Activated effector memory CD4-positive, alpha-beta T cell treated with anti-CD3 and anti-CD28 coated beads, Interleukin-2, amount 50 U/mL, for 16 hours (primary cell): Measurements from ENCODE around the gene TMEM179B.
A peak's percentile ranks its signal among the peaks of the same experiment; 100 is the strongest.

Experiments used
- DNase-seq: peaks from one replicate; pipeline ENCODE4 v3.0.0-alpha.2; 2020

Gene TMEM179B

DNA sequence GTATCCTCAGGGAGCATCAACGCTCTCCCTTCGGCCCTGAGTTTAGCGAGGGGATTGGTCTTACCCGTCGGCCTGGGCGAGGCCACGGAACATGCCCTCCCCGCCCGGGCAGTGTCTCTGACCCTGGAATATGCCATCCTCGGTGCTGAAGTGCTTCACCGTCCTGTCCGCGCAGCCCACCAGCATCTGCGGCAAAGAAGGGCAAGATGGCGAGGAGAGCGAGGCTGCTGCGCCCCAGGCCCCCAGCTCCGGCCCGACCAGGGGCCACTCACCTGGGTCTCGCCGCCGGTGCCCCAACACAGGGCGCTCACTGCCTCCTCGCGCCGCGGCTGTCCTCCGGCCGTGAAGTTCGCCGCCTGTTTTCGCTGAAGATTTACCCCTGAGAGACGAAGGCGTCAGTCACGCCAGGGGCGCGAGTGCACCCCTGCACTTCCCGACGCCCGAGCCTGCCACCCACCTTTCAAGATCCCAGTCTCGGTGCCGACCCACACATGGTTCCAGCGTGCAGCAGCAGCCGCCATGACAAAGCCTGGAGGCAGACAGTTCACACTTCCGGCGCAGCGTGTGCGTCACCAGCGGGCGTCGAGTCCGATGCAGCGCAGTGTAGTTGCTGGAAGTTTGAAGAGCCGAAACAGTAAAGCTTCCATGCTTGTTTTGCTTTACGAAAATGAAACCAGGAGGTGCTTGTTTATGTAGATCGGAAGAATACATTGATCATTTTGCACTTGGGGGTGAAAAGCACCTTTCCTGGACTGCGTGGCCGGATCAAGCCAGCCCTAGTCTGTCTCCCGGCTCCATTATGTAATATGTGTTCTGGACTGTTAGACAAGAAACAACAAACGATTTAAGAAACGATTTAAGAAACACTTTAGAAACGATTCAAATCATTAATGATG lies 52.1 kb downstream of the TMEM179B start, which contains the start of gene WDR74:
TSS of gene WDR74 (minus strand) at position 541 of the 896 bp plus-strand sequence. CDS start at position 521, 20 bp downstream.
- DNase-seq, result peak; percentile 97
